ENCODE results near the gene ZNF70.

ZNF70 gene

GRCh38 chr22:23767303-23767672, 16.4 kb upstream of the ZNF70 start:
- no peaks in the 10 kb centered on the region for H3K9me3 ChIP-seq
- H3K36me3 ChIP-seq, result peaks cover 0 to 13% (median 0%) of the 10 kb centered on the region in 3 donors
- intact Hi-C loops (cut with DNase I; ENCODE audit: low total_unique reads), result loop anchor here (5.0 kb wide), 1 partner anchor 80 kb away; no protein-coding TSS in a partner anchor
- no peak for DNase-seq
- H3K4me3 ChIP-seq, result peak overlapping the region; percentile 58 to 88
- no peak for TF ChIP-seq CTCF (IDR thresholded peaks at IDR 0.05)
- peaks cover 0 to 66% (median 43%) of the 10 kb centered on the region in 4 donors for H3K4me1 ChIP-seq
- peak overlapping the region; percentile 67 to 88 for H3K27ac ChIP-seq
- no peaks in the 10 kb centered on the region for H3K27me3 ChIP-seq

- Histone ChIP-seq H3K27ac (no peak overlapping the region), H3K9me3 (no peaks in the 10 kb centered on the region), H3K4me1 (peaks cover 0 to 52% (median 39%) of the 10 kb centered on the region in 4 donors), H3K36me3 (peaks cover 0 to 13% (median 0%) of the 10 kb centered on the region in 3 donors), H3K4me3 (no peak overlapping the region), H3K27me3 (no peaks in the 10 kb centered on the region)
- TF ChIP-seq CTCF (IDR thresholded peaks at IDR 0.05), result no peak
- no peak for DNase-seq
- intact Hi-C loops (cut with DNase I; ENCODE audit: low total_unique reads), result loop anchor here (5.0 kb wide), 1 partner anchor 82 kb away; no protein-coding TSS in a partner anchor
These were observed 14.3 kb upstream of the ZNF70 start for GRCh38 chr22:23764899-23765881.

- no peaks in the 10 kb centered on the region for H3K27me3 ChIP-seq
- intact Hi-C loops (cut with DNase I; ENCODE audit: low total_unique reads), result no loop called here
- H3K4me1 ChIP-seq, result peaks cover 0 to 48% (median 38%) of the 10 kb centered on the region in 4 donors
- peaks cover 0 to 13% (median 0%) of the 10 kb centered on the region in 3 donors for H3K36me3 ChIP-seq
- H3K27ac ChIP-seq, result no peak overlapping the region
- peak overlapping the region in 1 of 2 donors; percentile 33 for H3K4me3 ChIP-seq
- no peaks in the 10 kb centered on the region for H3K9me3 ChIP-seq
- no peak for TF ChIP-seq CTCF (IDR thresholded peaks at IDR 0.05)
- DNase-seq, result no peak
These were observed 13.0 kb upstream of the ZNF70 start for GRCh38 chr22:23763954-23764353.

GRCh38 chr22:23763579-23763945, 12.7 kb upstream of the ZNF70 start:
- H3K36me3 ChIP-seq, result peaks cover 0 to 13% (median 0%) of the 10 kb centered on the region in 3 donors
- H3K27me3 ChIP-seq, result no peaks in the 10 kb centered on the region
- no peak overlapping the region for H3K27ac ChIP-seq
- H3K4me3 ChIP-seq, result peak overlapping the region; percentile 22 to 33
- H3K9me3 ChIP-seq, result no peaks in the 10 kb centered on the region
- intact Hi-C loops (cut with DNase I; ENCODE audit: low total_unique reads), result no loop called here
- TF ChIP-seq CTCF (IDR thresholded peaks at IDR 0.05), result no peak
- no peak for DNase-seq
- peaks cover 0 to 44% (median 34%) of the 10 kb centered on the region in 4 donors for H3K4me1 ChIP-seq

- TF ChIP-seq CTCF (IDR thresholded peaks at IDR 0.05), result no peak
- Histone ChIP-seq H3K36me3 (peaks cover 0 to 13% (median 0%) of the 10 kb centered on the region in 3 donors), H3K9me3 (no peaks in the 10 kb centered on the region), H3K27me3 (no peaks in the 10 kb centered on the region), H3K4me3 (peak within 1 kb of the TSS; percentile 22 to 33), H3K27ac (peak within 1 kb of the TSS in 1 of 2 donors; percentile 10), H3K4me1 (peaks cover 0 to 38% (median 33%) of the 10 kb centered on the region in 4 donors)
- intact Hi-C loops (cut with DNase I; ENCODE audit: low total_unique reads), result no loop called here
- DNase-seq, result no peak
These were observed 12.1 kb upstream of the ZNF70 start, which contains the start of gene C22orf15 for GRCh38 chr22:23762842-23763578. TSS of gene C22orf15 (plus strand) at chr22:23762990. CDS start at chr22:23763307, 317 bp downstream.
